GM21825 (cell line): ENCODE results near the gene RAVER1.
"Not testable (repeated sequence)": the region's sequence is repeated elsewhere in the genome, so short reads cannot be mapped to it uniquely, and the experiment has no call there.

Experiments used
- ATAC-seq: cut with Tn5 transposase; IDR thresholded peaks from one replicate; pipeline ENCODE4 v1.9.1; 2021; ENCODE audit warnings: mild to moderate bottlenecking, moderate library complexity; ENCODE audit not compliant: unreplicated experiment

The RAVER1 gene, protein sequence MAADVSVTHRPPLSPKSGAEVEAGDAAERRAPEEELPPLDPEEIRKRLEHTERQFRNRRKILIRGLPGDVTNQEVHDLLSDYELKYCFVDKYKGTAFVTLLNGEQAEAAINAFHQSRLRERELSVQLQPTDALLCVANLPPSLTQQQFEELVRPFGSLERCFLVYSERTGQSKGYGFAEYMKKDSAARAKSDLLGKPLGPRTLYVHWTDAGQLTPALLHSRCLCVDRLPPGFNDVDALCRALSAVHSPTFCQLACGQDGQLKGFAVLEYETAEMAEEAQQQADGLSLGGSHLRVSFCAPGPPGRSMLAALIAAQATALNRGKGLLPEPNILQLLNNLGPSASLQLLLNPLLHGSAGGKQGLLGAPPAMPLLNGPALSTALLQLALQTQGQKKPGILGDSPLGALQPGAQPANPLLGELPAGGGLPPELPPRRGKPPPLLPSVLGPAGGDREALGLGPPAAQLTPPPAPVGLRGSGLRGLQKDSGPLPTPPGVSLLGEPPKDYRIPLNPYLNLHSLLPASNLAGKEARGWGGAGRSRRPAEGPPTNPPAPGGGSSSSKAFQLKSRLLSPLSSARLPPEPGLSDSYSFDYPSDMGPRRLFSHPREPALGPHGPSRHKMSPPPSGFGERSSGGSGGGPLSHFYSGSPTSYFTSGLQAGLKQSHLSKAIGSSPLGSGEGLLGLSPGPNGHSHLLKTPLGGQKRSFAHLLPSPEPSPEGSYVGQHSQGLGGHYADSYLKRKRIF

DNA sequence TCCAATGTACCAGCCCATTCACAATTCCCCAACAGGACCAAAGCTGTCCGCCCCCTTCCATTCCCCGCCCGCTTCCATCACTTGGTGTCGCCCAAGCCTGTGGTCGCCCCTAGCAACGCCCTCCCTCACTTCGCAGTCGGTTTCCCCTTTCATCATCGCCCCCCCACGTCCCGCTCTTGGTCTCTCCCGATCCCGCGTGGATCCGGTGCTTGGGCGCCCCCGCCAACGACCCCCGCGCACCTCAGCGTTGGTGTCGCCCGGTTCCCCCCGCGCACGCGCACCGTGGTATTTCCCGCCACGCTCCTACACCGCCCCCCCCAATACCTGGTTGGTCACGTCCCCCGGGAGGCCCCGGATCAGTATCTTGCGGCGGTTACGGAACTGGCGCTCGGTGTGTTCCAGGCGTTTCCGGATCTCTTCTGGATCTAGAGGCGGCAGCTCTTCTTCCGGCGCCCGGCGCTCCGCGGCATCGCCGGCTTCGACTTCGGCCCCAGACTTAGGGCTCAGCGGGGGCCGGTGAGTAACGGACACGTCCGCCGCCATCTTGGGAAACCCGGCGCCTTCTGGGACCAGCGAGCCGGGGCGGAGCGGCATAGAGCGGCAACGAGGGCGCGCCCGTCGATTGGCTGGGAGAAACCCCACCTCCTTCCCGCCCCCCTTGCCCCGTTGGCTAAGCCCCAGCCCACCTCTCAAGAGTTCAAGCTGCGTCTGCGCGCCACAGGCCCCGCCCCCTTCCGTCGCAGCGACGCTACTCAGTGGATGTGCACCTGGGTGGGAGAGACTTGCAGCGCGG, at the start of gene RAVER1:
Gene RAVER1 (minus strand): TSS at position 565 of the 793 bp plus-strand sequence. CDS start 22 bp downstream, at position 543.
- ATAC-seq = peak; percentile 60

DNA sequence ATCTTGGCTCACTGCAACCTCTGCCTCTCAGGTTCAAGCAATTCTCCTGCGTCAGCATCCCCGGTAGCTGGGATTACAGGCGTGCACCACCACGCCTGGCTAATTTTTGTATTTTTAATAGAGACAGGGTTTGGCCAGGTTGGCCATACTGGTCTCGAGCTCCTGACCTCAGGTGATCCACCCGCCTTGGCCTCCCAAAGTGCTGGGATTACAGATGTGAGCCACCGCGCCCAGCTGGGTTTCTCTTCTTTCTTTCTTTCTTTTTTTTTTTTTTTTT, 49.8 kb upstream of the RAVER1 start:
- not testable (repeated sequence) for ATAC-seq

DNA sequence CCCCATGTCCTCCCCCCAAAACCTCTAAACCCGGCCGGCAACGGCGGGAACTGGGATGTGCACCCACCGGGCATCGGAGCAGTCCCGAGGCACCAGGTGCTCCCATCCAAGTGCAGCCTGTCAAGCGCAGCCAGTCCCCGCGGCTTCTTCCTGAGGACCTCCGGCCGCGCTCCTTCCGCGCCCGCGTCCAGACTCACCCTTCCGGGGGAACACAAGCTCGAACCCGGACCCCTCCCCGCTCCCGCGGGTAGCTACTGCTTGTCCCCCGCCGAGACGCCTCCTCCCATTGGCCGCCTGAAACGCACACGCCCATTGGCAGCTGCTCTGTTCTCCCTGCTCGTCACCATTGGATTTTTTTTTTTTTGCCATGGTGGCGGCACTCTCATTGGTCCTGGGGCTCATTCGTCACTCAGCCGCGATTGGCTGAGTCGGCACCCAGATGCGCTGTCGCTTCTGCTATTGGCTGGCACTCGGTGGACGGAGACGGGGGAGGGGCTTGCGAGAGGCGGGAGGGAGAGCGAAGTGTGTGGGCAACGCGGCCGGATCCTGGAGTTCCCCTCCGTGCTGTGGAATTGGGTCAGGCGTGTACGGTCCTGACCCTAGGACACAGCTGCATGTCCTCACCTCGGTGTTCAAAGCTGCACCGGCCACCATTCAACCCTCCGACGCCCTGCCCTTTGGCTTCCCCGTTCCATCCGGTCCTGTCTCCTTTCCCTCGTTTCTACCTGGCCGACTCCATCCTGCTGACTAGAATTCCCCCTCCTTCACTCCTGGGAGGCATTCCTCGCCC, 47.2 kb upstream of the RAVER1 start, which contains the start of gene TYK2:
Gene TYK2 (minus strand): TSS at position 260 of the 790 bp plus-strand sequence. CDS start 2,166 bp downstream, outside the sequence.
- peak; percentile 93 for ATAC-seq

DNA sequence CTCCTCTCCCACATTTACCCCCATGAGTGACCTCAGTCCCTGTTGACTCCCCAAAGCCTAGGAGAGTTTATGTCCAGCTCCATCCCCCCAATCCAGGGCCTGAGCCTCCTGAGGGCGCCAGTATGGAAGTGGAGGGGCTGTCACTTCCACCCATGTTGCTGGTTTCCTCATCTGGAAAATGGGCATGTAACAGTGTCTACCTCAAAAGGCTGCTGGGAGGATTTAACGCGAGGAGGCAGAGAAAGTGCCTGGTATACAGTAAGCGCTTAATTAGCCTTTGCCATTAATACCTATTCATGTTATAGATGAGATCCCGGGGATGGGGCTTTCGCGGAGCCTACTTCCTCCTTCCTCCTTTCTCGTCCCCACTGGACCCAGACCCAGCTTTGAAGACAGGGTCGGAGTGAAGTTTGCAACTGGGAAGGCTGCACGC, 46.6 kb upstream of the RAVER1 start:
- no peak for ATAC-seq

DNA sequence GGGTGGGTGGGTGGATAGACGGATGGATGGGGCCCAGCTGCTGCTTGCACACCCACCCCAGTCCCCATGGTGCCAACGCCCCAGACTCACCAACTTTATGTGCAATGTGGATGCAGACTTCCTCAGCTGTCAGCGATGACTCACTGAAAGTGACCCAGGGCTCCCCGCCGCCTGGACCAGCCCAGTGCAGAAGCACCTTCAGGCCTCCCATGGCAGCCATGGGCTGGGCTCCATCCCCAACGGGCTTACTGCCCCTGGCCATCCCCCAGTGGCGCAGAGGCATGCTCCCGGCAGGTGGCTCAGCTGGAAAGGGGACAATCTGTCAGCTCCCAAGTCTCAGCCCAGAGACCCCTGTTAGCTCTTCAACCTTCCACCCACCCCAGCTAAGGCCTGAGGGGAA, 44.8 kb upstream of the RAVER1 start:
- no peak for ATAC-seq

DNA sequence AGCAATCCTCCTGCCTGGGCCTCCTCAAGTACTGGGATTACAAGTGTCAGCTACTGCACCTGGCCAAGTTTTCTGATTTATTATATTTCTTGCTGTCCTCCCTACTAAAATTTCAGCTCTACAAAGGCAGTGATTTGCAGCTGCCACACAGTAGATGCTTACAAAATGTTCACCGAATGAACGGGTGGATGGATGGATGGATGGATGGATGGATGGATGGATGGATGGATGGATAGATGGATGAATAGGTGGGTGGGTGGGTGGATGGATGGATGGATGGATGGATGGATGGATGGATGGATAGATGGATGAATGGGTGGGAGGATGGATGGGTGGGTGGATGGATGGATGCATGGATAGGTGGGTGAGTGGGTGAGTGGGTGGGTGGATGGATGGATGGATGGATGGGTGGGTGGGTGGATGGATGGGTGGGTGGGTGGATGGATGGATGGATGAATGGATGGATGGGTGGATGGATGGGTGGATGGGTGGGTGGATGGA, 43.9 kb upstream of the RAVER1 start:
- ATAC-seq = not testable (repeated sequence)

DNA sequence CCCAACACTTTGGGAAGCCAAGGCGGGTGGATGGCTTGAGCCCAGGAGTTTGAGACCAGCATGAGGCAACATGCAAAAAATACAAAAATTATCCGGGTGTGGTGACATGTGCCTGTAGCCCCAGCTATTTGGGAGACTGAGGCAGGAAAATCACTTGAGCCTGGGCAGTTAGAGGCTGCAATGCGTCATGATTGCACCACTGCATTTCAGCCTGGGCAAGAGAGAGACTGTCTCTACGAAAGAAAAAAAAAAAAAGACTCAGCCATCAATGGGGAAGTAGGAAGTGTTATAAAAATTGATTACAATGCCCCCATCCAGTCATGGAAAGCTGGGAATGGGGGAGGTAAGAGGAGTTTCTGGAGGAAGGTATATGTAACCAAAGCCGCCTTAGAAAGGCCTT, 41.6 kb upstream of the RAVER1 start:
- ATAC-seq = no peak

DNA sequence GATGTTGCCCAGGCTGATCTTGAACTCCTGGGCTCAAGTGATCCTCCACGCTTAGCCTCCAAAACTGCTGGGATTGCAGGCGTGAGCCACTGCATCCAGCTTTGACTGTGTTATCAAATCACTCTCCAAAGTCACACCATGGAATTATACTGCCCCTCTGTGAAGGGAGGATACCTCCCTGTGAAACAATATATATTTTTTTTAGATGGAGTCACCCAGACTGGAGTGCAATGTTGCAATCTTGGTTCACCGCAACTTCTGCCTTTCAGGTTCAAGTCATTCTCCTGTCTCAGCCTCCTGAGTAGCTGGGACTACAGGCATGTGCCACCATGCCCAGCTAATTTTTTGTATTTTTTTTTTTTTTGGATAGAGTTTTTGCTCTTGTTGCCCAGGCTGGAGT, 39.4 kb upstream of the RAVER1 start:
- no peak for ATAC-seq

DNA sequence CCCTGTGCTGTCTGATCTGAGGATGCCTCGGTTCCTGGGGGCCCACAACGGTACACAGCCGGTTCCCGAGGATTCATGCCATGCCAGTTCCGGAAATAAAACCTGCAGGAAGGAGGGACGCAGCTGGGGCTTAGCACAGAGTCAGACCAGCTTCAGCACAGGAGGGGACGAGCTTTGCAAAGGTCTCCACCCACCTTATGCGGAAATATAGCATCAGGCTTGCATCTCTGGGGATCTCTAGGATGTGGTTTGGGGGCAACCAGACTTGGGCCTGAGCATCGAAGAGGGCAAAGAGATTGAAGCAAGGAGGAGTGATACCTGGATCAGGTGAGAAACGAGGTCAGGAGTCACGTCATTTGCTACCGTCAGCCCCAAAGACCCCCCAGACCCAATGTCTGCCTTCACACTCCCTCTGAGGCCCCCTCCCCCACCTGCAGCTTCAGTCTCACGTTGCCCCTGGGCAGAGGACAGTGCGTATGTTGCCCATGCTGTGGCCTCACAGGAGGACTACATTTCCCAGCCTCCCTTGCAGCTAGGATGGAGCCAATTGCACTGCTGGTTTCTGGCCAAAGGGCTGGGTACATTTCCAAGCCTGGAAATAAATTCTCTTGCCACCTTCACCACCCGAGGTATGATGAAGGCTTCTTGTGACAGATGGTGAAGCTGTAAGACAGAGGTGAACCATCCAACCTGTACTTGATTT, 34.9 kb upstream of the RAVER1 start:
- no peak for ATAC-seq

DNA sequence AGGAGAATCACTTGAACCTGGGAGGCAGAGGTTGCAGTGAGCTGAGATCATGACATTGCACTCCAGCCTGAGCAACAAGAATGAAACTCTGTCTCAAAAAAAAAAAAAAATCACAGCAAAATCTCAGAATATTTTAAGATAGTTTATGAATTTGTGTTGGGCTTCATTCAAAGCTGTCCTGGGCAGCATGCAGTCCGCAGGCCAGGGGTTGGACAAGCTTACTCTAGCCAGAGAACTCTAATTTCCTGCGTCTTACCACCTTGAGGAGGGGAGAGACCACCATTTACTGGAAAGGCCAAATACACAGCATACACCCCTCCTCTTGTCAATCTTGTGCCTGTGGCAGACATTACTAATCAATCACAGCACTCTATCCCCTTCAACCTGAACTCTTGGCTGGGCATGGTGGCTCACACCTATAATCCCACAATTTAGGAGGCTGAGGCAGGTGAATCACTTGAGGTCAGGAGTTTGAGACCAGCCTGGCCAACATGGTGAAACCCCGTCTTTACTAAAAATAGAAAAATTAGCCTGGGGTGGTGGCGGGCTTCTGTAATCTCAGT, 33.7 kb upstream of the RAVER1 start:
- ATAC-seq = not testable (repeated sequence)

DNA sequence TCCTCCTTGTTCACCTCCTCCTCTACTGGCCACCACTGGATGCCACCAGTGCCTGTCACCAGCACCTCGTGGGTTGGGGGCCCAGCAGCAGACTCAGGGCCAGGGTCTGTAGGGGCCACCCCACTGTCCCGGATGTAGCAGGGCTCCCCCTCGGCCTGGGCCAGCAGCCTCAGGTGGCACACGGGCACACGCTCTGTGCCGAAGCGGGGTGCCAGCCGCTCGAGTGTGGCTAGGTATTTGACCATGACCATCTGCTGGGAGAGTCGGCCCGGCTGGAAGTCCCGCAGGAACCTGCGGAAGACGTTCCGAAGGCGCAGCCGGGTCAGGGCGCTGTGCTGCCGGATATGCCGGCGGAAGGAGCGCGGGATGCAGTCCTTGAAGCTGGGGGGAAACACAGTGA, 32.2 kb upstream of the RAVER1 start:
- ATAC-seq = no peak

DNA sequence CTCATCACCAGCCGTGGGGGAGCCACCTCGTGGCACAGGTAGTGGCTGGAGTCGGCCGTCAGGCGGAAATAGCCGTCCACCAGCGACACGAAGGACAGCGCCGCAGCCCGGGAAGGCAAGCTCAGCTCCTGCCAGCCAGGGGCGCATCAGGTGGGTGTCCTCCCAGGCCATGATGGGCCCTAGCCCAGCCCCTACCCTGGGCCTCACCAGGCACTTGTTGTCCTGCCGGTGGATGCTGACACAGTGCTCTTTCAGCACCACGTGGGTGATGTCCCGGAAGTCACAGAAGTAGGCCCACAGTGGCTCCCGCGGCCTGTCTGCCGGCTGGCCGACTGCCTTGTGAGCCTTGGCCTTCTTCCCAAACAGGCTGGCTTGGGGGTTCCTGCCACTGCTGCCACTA, 31.3 kb upstream of the RAVER1 start:
- no peak for ATAC-seq

DNA sequence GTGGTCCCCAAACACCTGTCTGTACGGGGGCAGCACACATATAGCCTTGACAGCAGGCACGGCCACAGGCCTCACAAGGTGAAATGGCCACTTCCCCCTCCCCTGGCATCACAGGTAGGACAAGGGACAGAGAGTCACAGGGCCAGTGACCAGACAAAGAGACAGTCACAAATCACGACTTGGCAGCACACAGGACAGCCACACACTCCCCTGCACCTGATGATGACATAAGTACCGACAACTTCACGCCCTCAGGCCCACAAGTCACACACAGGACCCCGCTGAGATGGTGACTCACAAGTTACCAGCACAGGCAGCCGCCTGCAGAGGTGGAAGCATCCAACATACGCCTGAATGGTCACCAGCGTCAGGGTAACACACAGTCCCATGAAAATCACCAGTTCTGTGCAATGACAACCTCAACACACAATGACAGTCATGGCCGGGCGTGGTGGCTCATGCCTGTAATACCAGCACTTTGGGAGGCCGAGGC, 30.5 kb upstream of the RAVER1 start:
- ATAC-seq = no peak

DNA sequence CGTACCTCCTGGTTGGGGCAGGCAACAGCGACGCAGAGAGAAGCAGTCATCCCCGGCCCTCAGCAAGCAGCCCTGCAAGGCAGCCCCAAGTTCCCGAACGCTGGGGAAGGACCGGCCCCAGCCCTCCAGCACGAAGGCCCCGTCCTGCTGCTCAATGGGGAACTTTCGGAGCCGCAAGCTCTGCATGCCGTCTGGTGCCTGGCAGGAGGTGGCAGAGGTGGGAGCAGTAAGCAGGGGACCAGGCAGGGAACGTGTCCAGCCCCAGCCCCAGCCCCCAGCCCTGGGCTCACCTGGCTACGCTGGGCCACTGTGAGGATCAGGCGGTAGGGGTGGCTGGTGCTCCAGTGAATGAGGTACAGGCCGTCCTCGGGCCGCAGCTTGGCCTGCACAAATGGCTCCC, 28.9 kb upstream of the RAVER1 start:
- ATAC-seq = no peak

DNA sequence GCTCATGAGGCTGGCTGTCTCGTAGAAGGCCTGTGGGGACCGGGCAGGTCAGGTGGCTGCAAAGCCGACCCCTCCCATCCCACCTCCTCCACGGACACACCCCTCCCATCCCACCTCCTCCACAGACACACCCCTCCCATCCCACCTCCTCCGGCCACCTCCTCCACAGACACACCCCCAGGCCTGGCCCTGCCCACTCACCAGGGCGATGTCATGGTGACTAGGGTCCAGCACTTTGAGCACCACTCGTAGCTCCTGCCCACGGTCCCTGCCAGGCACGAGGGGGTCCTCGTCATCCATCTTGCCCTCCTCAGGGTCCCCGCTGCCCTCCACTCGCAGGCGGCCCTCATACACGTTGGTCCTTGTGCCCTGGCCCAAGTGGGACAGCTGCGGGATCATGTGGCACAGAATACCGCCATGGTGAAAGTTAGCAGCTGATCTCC, 28.3 kb upstream of the RAVER1 start:
- ATAC-seq = no peak

DNA sequence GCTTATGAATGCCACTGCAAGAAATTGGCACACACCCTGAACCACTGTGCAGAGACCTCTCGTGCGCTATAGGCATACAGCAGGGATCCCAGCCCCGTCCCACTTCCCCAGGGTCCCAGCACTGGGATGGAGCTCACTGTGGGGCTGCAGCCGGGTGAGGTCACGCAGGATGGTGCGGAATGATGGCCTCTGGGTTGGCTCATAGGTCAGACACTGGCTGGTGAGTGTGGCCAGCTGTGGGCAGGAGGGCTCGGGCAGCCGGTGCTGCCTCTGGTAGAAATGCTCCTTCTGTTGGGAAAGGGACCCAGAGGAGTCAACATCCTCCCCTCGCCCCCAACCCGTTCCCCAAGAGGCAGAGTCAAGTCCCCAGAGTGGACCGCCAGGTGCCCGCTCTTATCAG, 23.1 kb upstream of the RAVER1 start:
- ATAC-seq = no peak

DNA sequence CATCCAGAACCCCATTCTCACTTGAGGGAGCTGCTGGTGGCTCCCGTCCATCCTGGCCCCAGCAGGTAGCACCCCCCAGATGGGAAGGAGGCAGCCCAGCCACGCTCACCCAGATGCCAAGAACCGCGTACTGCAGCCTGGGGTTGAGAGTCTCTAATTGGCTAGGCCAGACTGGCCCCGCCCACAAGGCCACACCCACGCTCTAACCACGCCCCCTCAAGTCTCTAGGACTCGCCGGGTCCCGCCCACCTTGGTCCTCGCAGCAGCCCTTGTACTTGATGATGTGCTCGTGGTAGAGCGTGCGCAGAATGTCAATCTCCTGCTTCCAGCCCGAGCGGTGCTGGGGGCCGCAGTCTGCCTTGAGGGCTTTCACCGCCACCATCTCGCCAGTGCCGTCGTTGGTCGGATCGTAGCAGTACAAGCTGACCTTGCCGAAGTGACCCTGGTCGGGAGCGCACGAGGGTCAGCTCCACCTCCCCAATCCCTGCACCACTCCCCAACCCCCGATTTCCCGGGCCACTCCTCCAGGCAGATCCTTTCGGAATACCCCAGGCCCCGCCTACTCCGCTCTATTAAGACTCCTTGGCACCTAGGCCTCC, 20.6 kb upstream of the RAVER1 start:
- no peak for ATAC-seq

DNA sequence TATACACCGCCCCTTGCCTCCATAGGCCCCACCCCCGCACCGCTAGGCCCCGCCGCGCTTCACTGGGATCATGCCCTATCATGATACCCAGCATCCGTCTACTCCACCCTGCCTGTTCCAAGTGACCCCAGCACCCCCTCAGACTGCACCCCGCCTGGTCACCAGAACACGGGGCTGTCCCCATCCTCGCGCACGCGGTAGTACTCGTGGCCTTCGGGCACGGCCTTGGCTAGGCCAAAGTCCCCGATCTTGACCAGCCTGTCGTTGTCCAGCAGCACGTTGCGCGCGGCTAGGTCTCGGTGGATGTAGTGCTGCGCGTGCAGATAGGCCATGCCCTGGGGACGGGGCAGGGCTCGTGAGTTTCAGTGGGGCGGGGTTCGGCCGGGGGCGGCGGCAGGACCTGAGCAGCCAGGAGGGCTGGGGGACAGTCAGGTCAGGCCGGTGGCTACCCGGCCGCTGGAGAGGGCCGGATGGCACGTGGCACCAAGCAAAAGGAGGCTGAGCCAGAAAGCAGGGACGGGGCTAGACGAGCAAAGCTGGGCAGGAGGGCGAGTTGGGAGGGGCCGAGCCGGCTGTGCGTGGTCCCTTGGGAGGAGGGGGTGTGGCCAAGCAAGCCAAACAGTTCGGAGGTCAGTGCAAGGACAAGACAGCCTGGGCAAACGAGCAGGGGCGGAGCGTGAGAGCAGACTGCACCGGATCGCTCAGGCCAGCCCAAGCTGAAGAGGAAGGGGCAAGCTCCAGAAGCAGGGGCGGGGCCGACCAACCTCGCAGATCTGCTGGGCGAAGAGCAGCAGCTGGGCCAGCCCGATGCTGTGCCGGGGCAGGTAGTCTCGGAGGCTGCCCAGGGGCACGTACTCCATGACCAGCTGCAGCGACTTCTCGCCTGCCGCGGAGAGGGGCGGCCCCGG, 19.7 kb upstream of the RAVER1 start:
- no peak for ATAC-seq
